8988T (cell line): ENCODE measurements around the gene ANKS1B.

Experiments used
- DNase-seq: peaks from one replicate; pipeline ENCODE4 v3.0.0; 2011

The ANKS1B gene

DNA sequence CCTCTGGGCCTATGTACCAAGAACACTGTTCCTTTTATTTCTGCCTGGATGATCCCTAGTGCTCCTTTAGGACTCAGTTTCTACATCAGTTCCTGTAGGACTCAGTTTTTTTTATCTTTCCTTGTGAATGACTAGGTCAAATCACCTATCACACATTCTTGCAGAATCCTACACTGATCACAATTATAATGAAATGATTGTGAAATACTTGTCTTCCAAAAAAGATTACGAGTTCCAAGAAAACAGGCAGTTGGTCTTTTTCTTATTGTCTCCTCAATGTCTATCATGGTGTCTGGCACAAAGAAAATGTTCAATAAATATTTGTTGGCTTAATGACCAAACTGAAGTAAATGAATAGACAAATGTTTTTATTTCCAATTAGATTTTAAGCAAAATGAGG is 432.7 kb downstream of the ANKS1B start:
- DNase-seq = no peak

DNA sequence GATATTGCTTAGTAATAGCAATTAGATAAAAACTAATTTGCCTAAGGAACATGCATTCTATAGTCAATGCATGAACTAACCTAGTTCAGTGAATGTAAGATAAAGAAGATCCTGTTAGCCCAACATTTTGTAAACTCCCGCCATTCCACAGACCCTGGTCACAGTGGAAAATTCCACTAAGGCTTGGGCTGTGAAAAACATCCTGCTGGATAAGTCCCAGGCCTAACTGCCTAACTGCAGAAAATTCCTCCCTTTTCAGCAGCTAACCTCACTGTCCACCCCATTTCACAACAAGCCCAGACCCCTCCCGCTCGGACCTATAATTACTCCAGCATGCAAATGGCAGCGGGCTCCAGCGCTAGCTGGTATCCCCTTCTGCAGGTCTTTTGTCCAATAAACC is 435.1 kb downstream of the ANKS1B start:
- no peak for DNase-seq

DNA sequence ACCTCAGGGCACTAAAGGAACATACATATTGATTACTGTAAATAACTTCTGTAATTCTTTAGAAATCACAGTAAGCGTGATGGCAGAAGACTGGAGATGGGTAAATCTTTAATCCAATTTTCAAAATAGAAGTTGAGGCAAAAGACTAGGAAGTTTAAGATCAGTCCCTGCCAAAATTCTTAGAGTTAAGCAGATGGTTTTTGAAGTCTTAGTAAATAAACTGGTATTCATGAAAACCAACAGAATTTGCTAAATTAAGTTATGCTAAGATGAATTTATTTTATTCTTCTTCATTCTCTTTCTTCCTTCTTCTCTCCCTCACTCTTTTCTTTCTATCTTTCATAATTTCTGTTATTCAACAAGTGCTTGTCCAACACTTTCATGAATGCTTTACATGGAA is 435.5 kb downstream of the ANKS1B start:
- no peak for DNase-seq

DNA sequence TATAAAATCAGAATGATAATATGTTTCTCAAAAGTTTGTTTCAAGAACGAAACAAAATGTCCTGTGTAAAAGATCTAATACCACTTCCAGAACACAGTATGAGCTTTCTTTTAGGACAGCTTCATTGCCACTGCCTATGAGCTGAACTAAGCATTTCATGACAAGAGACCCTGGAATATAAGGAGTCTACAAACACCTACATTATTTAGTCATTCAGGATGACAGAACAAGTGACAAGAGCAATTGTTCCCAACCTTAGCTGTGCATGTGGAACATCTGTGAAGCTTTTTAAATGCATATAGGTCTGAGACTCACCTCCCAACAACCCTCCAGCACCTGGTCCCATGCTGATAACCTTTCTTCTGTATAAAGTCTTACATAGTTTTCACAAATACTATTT is 440.3 kb downstream of the ANKS1B start:
- DNase-seq = no peak

DNA sequence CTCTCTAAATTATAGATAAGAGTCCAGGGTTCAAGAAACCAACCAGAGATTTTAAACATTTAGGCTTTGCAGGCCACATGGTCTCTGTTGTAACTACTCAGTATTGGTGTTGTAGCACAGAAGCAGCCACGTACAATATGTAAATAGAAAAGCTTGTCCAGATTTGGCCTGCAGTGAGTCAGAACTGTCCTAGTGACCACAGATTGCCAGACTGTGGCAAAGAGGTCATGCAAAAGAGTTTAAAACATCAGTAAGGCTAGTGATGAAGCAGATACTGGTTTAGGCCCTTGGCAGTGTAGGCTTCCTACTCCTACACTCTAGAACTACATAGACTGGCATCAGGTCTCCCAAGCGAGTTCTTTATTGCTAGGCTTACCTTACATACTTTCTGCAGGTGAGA is 454.8 kb downstream of the ANKS1B start:
- DNase-seq = no peak

DNA sequence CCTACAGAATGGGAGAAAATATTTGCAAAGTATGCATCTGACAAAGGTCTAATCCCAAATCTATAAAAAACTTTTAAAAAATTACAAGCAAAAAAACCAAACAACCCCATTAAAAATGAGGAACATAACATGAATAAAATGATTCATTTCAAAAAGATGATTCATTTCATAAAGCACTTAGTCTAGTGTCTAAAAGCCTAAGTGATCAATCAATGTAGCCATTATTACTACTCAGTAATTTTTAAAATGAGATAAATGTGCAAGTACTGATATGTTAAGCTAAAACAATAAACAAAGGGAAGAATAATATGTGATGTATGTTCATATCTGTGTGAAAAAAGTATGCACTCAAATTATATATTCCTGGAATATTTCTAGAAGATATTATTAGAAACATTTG is 456.3 kb downstream of the ANKS1B start:
- no peak for DNase-seq

DNA sequence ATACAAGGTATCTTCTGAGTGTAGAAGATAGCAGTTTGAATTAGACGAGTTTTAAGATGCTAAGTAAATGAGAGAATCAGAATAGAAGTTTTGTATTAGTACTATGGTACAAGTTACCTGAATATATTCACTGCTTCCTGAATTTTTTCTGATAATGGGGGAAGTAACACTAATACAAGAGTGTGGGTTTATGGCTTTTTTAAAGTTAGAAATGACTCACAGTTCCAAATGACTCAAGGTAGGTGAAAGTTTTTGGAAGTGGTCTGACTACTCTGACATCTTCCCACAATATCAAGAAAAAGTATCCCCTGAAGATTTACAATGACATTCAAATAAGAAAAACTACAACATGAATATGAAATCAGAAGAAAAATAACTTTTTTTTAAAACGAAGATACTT is 460.9 kb downstream of the ANKS1B start:
- no peak for DNase-seq

DNA sequence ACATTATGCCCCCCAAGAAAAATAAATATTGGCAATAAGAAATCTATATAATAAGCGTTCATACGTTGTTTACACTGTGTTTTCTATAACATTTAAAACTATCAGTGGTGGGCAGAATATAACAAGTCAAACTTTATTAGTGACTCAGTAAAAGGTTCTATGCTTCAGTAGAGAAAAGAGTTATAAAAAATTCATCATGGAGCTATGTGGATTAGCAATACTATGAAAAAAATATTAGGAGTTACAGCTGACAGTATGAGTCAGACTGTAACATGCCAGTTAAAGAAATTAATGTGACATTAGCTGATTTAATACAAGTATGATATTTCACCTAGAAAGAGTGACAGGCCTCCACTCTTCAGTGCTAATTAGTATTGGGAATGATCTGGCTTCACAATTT is 462.3 kb downstream of the ANKS1B start:
- no peak for DNase-seq

DNA sequence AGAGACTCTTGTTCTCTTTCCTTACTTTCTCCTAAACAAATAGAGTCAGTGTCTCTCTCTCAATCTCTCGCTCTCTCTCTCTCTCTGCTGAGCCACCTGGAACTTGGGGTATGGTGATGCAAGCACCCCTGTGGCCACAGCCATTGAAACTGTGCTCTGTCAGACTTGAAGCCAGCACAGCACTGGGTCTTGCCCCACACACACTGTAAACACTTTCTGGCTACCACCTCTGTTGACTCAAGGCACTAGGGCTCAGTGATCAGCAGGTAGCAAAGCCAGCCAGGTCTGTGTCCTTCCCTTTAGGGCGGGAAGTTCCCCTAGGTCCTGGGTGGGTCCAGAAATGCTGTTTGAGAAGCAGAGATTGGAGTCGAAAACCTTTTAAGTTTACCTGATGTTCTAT is 463.1 kb downstream of the ANKS1B start:
- DNase-seq = no peak

DNA sequence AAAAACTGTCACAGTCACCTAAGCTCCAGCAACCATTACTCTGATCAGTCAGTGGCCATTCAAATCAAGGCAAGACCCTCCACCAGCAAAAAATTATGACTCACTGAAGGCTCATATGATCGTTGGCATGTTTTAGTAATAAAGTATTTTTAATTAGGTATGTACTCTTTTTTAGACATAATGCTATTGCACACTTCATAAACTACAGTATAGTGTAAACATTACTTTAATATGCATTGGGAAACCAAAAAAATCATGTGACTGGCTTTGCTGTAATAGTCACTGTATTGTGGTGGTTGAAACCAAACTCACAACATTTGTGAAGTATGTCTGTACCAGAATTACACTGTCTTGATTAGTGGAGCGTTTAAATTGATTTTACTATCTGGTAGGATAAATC is 471.7 kb downstream of the ANKS1B start:
- no peak for DNase-seq

DNA sequence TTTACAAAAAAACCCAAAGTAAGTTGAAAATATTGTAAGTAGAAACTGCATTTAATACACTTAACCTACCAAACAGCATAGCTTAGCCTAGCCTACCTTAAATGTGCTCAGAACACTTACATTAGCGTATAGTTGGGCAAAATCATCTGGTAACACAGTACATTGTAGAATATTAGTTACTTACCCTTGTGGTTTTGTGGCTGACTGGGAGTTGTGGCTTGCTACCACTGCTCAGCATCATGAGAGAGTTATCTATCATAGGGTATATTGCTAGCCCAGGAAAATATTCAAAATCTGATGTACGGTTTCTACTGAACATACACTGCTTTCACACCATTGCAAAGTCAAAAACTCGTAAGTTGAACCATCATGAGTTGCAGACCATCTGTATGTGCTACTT is 478.9 kb downstream of the ANKS1B start:
- no peak for DNase-seq

DNA sequence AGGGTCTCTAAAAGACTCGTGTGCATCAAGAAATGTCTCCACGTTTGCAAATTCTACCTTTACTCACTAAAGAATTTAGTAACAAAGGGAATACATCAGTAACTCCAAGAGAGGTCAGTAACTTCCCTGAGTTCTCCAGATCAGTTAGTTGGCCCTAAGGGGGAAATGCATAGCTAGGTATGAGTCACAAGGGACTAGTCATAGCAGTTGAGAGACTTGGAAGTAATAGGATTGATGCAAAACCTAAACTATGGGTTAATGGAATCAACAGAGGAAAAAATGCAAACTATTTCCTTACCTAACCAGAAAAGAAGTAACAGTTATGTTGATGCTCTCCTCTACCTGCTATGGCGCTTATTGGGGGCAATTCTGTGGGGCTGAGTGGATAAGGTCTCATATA is 486.0 kb downstream of the ANKS1B start:
- DNase-seq = peak; percentile 3

DNA sequence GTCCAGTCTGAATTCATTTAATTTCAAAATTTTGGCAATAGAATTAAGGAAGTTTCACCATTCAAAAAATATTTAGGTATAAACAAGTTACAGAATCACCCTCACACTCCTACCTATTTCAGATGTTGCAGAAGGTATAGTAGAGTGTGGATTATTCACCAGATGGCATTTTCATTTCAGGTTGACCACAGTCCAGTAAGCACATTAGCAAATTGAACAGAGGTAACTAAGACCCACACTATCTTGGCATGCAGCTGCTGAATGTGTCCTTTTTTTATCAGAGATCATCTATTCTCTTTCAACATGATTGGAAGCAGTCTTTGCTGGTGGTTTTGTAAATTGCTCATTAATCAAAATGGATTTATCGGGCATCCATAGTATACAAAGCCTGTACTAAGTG is 488.9 kb downstream of the ANKS1B start:
- no peak for DNase-seq

DNA sequence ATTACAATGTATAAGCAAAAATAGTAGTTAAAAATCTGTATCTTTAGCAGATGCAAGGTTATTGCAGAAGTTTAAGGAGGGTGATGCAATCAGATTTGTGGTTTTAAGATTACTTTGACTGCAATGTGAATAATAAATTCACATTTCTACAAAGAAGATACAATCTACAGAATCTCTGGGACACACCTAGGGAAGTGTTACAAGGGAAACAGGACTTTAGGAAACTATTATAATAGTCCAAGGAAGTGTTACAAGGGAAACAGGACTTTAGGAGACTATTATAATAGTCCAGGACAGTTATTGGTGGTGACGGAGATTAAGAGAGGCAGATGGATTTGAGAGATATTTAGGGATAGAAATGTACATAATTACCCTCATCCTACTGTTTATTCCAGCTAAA is 491.5 kb downstream of the ANKS1B start:
- no peak for DNase-seq

DNA sequence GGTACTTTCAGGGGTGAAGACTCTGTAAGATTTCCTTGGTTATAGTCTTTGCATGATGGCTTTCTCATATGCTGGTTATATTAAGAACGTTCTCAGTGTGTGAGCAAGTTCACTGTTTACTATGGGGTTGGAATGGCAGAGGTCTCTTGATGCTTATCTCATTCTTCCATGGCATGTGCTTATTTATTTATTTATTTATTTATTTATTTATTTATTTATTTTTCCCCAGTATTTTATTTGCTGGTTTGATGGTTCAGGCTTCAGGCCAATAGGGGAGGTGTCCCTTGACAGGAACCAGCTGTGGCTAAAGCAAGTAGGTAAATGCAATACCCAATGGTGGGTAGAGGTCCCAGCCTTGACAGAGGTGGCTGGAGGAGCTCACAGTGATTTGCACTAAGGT is 498.5 kb downstream of the ANKS1B start:
- no peak for DNase-seq

DNA sequence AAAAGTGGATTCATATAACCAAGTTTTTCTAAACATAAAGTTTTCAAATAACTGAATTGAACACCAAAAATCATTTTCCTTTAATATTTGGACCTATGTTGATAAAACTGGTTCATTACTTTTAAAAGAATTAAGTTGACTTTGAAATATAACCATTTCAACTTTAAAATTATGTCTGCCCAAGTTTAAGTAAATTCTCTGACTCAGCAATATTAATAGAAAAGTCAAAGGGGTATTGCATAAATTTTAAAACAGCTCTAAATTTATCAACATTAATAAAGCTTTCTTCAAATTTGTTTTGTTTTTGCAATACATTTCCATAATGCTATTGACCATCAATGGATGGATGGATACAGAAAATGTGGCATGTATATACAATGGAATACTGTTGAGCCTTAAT is 505.6 kb downstream of the ANKS1B start:
- DNase-seq = no peak

DNA sequence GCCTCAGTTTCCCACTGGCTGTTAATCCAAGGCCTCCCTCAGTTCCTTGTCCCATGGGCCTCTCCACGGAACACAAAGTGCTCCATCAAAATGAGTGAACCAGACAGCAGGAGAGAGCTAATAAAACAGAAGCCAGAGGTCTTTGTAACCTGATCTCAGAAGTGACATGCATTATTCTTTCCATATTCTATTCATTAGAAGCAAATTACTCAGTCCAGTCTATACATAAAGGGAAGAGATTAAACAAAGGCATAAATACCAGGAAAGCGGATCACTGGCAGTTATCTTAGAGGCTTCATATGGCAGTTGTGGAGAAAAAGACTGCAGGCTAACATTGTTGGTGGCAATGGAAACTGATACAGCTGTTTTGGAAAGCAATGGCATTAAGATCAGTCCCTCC is 507.8 kb downstream of the ANKS1B start:
- no peak for DNase-seq

DNA sequence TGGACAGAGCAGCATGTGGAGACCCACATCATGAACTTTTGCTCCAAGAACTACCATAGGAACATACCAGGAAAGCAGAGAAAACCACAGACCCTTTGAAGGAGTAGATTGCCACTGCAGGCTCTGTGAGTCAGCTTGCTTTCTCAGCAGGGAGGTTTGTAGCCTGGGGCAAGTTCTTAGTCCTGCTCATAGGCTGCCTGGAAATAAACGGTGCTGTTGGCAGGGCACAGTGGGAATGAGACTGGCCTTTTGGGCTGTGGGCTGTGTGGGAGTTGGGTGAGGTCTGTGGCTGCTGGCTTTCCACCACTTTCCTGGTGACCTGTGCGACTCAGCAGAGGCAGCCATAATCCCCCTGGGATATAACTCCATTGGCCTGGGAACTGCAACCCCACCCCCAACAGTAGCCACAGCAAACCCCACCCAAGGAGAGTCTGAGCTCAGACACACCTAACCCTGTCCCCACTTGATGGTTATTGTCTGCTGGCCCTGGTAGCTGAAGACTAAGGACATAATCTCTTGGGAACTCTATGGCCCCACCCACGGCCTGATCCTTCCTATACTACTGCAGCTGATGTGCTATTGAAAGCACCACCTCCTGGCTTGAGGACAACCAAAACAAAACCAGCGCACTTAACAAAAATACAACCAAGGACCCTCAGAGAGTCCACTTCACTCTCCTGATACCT is 529.2 kb downstream of the ANKS1B start:
- DNase-seq = no peak

DNA sequence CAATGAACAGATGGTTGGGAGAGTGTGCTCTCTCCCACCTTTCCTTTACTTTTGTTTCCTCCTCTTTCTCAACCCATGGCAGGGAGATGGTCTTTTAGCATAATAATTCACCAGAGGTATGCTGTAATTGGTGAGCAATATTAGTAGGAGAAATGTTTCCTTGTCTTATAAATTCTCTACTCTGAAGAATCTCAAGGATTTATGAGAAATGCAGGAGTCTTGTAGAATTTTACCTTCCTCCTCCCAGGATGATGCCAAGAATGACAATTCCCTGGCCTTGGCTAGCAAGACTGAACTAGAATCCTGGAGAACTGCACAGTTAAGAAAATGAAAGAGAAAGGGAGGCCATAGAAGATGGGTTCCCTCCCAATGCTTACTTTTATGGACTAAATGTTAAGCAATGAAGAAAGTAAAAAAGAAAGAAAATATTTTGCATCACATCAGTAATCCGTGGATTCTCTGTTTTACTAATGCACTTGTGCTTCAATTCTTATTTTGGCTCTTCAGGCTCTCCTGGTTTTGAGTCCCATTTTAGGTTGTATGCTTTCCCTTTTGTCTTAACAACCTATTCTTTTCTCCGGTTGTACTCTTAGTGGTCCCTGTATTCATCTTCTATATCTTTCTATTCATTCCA is 530.1 kb downstream of the ANKS1B start:
- no peak for DNase-seq

DNA sequence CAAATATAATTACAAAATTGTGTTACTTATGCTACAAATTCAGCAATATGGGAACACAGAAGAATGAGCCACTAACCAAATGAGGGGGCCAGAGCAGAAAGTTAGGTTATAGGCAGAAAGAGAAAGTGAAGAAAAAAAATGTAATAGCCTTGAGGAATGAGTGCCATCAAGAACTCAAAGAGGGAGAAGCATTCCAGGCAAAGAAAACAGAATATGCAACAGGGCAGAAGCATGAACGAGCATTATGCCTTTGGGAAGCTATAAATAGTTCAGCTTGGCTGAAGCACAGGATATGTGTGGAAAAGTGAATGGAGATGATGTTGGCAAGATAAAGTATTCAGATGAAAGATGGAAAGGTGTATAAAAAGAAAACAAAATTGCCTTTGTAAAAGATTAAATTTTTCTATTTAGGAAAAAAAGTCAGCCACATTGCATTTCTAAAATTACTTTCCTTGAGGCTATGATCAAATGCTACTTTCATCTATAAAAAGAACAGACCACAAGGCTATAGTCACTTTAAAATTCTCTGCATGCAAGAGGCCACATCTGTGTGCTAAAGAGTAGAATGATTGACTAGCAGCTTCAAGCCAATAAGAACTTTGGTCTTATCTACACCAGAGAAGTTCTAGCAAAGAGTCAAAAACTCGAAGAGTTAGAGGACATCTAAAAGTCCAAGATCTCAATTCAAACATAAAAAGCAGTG is 530.7 kb downstream of the ANKS1B start:
- DNase-seq = no peak

DNA sequence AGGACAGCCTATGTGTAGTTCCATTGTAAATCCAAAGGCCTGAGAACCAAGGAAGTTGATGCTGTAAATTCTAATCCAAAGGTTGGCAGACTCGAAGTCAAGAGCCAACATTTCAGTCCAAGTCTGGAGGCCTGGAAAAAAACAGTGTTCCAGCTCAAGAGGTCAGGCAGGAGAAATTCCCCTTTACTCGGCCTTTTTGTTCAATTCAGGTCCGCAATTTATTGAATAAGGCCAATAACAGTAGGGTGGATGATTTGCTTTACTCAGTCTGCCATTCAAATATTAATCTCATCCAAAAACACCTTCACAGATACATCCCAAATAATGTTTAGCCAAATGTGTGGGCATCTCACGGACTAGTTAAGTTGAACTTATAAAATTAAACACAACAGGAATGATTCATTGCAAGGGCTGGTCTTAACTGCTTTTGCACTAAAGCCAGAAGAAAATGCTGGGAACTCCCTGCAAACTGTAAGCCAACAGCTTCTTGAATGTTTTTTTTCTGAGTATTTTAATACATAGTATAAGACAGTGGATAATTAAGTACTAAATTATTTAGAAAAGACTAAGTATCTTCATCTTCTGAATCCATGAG is 534.6 kb downstream of the ANKS1B start:
- DNase-seq = no peak

DNA sequence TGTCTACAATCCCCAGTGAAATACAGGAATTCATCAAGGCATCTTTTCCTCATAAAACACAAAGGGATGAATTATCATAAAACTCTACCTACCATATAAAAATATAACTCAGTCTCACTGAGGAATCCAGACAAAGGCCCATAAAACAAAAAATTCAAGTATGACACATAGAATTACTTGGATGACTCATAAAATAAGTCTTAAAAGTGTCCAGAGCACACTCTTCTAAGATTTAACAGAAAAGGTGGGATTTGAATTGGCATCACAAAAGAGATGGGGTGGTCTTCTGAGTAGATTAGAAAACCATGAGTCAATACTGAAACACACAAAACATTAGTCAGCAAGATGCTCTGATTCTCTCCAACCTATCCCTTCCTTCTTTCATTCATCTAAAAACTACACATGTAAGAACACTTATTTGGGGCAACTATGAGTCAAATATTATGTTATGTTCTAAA is 539.8 kb downstream of the ANKS1B start:
- no peak for DNase-seq

DNA sequence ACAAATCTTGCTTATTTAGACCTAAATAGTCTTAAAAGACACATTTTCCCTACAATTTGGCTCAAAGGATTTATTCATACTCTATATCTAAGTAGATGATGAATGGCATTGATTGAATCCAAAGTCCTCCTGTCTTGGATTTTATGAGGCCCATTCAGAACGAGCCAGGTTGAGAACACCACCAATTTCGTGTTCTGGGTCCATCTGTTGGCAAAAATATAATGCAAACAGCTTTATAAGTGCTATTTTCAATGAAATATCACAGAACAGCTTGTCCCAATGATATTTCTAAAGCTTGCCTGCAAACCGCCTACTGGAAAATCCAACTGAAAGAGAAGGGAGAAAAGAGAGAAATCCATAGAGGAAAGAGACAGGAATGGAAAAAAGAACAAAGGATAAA is 542.0 kb downstream of the ANKS1B start:
- no peak for DNase-seq

DNA sequence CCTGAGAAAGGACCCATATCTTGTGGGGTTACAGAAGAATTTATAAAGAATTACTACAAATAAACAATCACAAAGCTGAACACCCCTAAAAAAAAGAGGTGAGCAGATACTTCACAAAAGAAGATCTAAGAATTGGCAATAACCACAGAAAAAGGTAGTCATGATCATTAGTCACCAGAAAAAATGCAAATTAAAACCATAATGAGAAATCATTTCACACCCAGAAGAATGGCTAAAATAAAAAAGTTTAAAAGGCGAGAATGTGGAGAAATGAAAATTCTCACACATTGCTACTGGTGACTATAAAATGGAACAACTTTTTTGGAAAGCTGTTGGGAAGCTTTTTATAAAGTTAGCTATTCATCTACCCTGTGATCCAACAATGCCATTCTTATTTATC is 545.3 kb downstream of the ANKS1B start:
- no peak for DNase-seq
